Activated CD8-positive, alpha-beta T cell treated with anti-CD3 and anti-CD28 coated beads, Interleukin-2, amount 10 ng/mL, durations not matched to agents 7 days and 5 days (primary cell): ENCODE results near the gene HPD. TPM values are rescaled to one million over a fixed set of nuclear protein-coding genes. Genes with fewer than 3 reads are reported as not detected.

ENCODE experiments used
- ATAC-seq: fragments of 150-1000 bp; cut with Tn5 transposase; one replicate; pipeline ENCODE4 v1.10.0; 2021; ENCODE audit warnings: moderate library complexity
- CTCF ChIA-PET: fragments of 350-600 bp; sonication (Branson Sonifier 250); formaldehyde crosslinking; loops from one replicate; lab custom pipeline; 2021; ENCODE audit warnings: antibody characterized with exemption; lab: Charles Lee
- POLR2A ChIA-PET: fragments of 350-600 bp; sonication (Branson Sonifier 250); formaldehyde crosslinking; loops from one replicate; lab custom pipeline; 2021; ENCODE audit warnings: antibody characterized with exemption; lab: Charles Lee
- DNase-seq: peaks from one replicate; pipeline ENCODE4 v3.0.0-alpha.2; 2020
- H3K27ac Mint-ChIP-seq: one replicate; pipeline ENCODE4 v1.8.0; 2021; ENCODE audit warnings: mild to moderate bottlenecking, mixed read lengths
- H3K27me3 Mint-ChIP-seq: one replicate; pipeline ENCODE4 v1.8.0; 2021; ENCODE audit warnings: low read depth, mixed read lengths
- H3K36me3 Mint-ChIP-seq: one replicate; pipeline ENCODE4 v1.8.0; 2021; ENCODE audit warnings: low read depth, mixed read lengths
- H3K4me1 Mint-ChIP-seq: one replicate; pipeline ENCODE4 v1.8.0; 2021; ENCODE audit warnings: low read depth, mixed read lengths
- H3K4me3 Mint-ChIP-seq: one replicate; pipeline ENCODE4 v1.8.0; 2021; ENCODE audit warnings: mild to moderate bottlenecking, mixed read lengths
- H3K9me3 Mint-ChIP-seq: one replicate; pipeline ENCODE4 v1.8.0; 2022; ENCODE audit warnings: mixed read lengths; ENCODE audit not compliant: insufficient read depth
- total RNA-seq, 2 experiments: library from RNA; stranded (reverse); gene quantifications; one replicate each; pipeline ENCODE4 v1.2.3, GENCODE V29; 2021

Gene HPD
- total RNA-seq, 2 experiments from 2014 or later = not detected

DNA sequence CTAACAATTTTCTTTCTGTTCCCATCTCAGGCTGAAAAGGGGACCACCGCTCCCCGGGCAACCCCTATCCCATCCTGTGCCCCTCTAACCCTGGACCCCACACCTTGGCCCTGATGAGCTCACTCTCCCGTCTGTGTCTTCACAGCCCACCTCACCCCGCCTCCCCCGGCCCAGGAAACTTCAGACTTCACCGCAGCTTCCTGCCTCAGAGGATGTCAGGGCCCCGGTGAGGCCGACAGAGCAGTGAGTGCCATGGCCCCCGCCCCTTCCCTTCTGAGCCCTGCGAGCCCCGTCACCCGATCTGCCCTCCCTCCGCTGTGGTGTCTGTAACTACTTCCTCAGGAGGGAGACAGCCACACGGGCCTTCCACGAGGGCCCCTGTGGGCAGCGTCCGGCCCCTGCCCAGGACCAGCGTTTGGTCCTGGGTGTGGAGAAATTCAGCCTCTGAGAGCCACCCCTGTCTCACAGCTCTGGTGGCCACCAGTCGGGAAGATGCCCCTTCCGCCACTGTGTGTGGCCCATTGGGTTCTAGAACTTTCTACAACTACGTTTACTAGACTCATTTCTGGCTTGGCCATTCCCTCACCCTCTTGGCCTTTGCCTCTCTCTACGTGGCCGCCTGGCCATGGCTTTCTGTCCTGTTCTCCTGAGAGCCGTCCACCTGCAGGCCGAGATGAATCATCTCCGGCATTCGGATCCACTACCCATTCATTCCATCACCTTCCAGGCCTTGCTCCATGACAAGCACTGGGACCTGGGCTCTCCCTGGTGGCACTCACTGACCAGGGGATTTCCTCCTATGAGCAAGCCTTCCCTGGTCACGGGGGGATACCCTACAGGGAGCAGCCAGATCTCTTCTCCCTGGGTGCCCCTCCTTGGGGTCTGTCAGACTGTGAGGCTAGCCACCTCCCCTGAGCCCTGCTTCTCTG is 68.6 kb downstream of the HPD start:
- Mint-ChIP-seq H3K36me3 (peaks cover 67% of the 10 kb centered on the region), H3K27ac (peak overlapping the region; percentile 99), H3K4me1 (peaks cover 68% of the 10 kb centered on the region), H3K4me3 (peak overlapping the region; percentile 94), H3K9me3 (no peaks in the 10 kb centered on the region), H3K27me3 (no peaks in the 10 kb centered on the region)
- peak; percentile 98 for DNase-seq
- POLR2A ChIA-PET = interaction anchor here (0.6 to 26.9 kb wide), 9 partner anchors 8 to 291 kb away, joined by 3 to 543 read pairs (median 4); partner anchors contain the start of genes ORAI1, SETD1B and TMEM120B
- CTCF ChIA-PET = interaction anchor here (0.5 to 26.5 kb wide), 9 partner anchors 11 to 165 kb away, joined by 3 to 956 read pairs (median 4); partner anchors contain the start of genes CFAP251, PSMD9, SETD1B and TMEM120B
- peak; percentile 60 for ATAC-seq

Other genes with a start within 250 kb of the HPD start
- 10 to 100 TPM; 67.4 to 69.6 TPM for gene ORAI1, start 232.3 kb downstream of the HPD start, total RNA-seq
- under 1 TPM; 0.26 to 0.37 TPM for gene MORN3, start 189.2 kb downstream of the HPD start, total RNA-seq
- gene TMEM120B, start 146.1 kb downstream of the HPD start, total RNA-seq = 1 to 10 TPM; 7.6 to 8.2 TPM
- gene RHOF, start 65.2 kb downstream of the HPD start, total RNA-seq = 100 to 1,000 TPM; 145 to 154 TPM
- 10 to 100 TPM; 30.0 to 30.9 TPM for gene SETD1B, start 54.9 kb downstream of the HPD start, total RNA-seq
- 10 to 100 TPM; 62.3 to 70.6 TPM for gene PSMD9, start 29.9 kb upstream of the HPD start, total RNA-seq
- gene CFAP251, start 59.7 kb upstream of the HPD start, total RNA-seq = under 1 TPM; 0.70 to 0.82 TPM
- 1 to 10 TPM; 6.2 to 8.1 TPM for gene BCL7A, start 163.0 kb upstream of the HPD start, total RNA-seq
- gene MLXIP, start 219.9 kb upstream of the HPD start, total RNA-seq = 10 to 100 TPM; 38.8 to 42.7 TPM